Mesenteric fat pad (tissue), 1 donor: ENCODE data around the gene UBE3B. TPM values are rescaled to one million over a fixed set of nuclear protein-coding genes. Genes with fewer than 3 reads are reported as not detected.
A peak's percentile ranks its signal among the peaks of the same experiment; 100 is the strongest.

Source experiments
- DNase-seq: peaks from one replicate; pipeline ENCODE4 v3.0.0-alpha.2; 2020; ENCODE audit warnings: low spot score
- total RNA-seq: library from RNA; stranded (reverse); fragmentation: NEBNext Ultra II Directional; extraction: Animal tissue kit (Norgen Biotek cat#: 25700); gene quantifications from one replicate; pipeline ENCODE4 v1.2.1, GENCODE V29; 2021
- donor health status: DM: yes; HTN: yes; CAD: no.

The UBE3B gene
- total RNA-seq, 1 donor from 2014 or later, result 30.5 TPM

GRCh38 chr12:109571773-109572505 lies 94.5 kb downstream of the UBE3B start:
- no peak for DNase-seq

- DNase-seq, result no peak
These were observed 95.0 kb downstream of the UBE3B start for GRCh38 chr12:109572506-109572845.

GRCh38 chr12:109573029-109573913 lies 95.8 kb downstream of the UBE3B start, which contains the start of the genes MMAB and MVK:
TSS of gene MMAB (minus strand) at chr12:109573504. CDS start at chr12:109573480, 24 bp downstream.
TSS of gene MVK (plus strand) at chr12:109573794. CDS start at chr12:109574823, 1,029 bp downstream.
- DNase-seq, result peak; percentile 99

- DNase-seq, result no peak
These were observed 96.4 kb downstream of the UBE3B start for GRCh38 chr12:109573914-109574244.

GRCh38 chr12:109575683-109576082 lies 98.2 kb downstream of the UBE3B start:
- DNase-seq, result no peak

GRCh38 chr12:109577311-109577710 lies 99.9 kb downstream of the UBE3B start:
- DNase-seq, result no peak

- no peak for DNase-seq
These were observed 101.0 kb downstream of the UBE3B start for GRCh38 chr12:109578330-109578927.

- no peak for DNase-seq
These were observed 102.2 kb downstream of the UBE3B start for GRCh38 chr12:109579639-109580038.

- no peak for DNase-seq
These were observed 102.8 kb downstream of the UBE3B start for GRCh38 chr12:109580272-109580671.

- DNase-seq, result no peak
These were observed 103.4 kb downstream of the UBE3B start for GRCh38 chr12:109580684-109581333.

- DNase-seq, result no peak
These were observed 103.9 kb downstream of the UBE3B start for GRCh38 chr12:109581334-109581691.

GRCh38 chr12:109581856-109582255 lies 104.4 kb downstream of the UBE3B start:
- DNase-seq, result no peak

- no peak for DNase-seq
These were observed 105.2 kb downstream of the UBE3B start for GRCh38 chr12:109582636-109583035.

GRCh38 chr12:109583733-109584132 lies 106.3 kb downstream of the UBE3B start:
- DNase-seq, result no peak

Other genes with a start within 250 kb of the UBE3B start
- not detected for gene FOXN4, start 168.3 kb upstream of the UBE3B start, total RNA-seq
- 0.10 TPM for gene MYO1H, start 129.7 kb upstream of the UBE3B start, total RNA-seq
- gene KCTD10, start 334 bp upstream of the UBE3B start, total RNA-seq, result 103 TPM
- 26.8 TPM for gene MMAB, start 95.9 kb downstream of the UBE3B start, total RNA-seq
- gene MVK, start 96.2 kb downstream of the UBE3B start, total RNA-seq, result 9.1 TPM
- gene FAM222A, start 236.2 kb downstream of the UBE3B start, total RNA-seq, result 2.7 TPM